ENCODE measurements around the gene PAX3.

- no peak for TF ChIP-seq EZH2phosphoT487 (conservative IDR thresholded peaks at IDR 0.05; ENCODE audit: low read length)
- no peak for TF ChIP-seq CTCF (IDR thresholded peaks at IDR 0.05; ENCODE audit: insufficient read depth, low read length, poor library complexity, severe bottlenecking)
These were observed 3.0 kb upstream of the PAX3 start for GRCh38 chr2:222301796-222302118.
